Measurements from ENCODE around the gene ANAPC1.
"Not testable (repeated sequence)": the region's sequence is repeated elsewhere in the genome, so short reads cannot be mapped to it uniquely, and the experiment has no call there.

Gene ANAPC1

GRCh38 chr2:111727611-111728110 lies 156.3 kb downstream of the ANAPC1 start:
- not testable (repeated sequence) for DNase-seq

GRCh38 chr2:111725742-111726141 lies 158.3 kb downstream of the ANAPC1 start:
- not testable (repeated sequence) for DNase-seq

- DNase-seq: not testable (repeated sequence)
These were observed 164.4 kb downstream of the ANAPC1 start for GRCh38 chr2:111719610-111720009.

Data from C1 segment of cervical spinal cord (tissue), 14 donors.